HL-60 (cell line): ENCODE data around the gene PPP1R14C.

Source experiments
- DNase-seq, 2 experiments: peaks; one replicate each; pipeline ENCODE4 v3.0.0-alpha.2; 2010 to 2020; ENCODE audit warnings: low read depth in 1 of 2, low spot score in 1 of 2
- H3K27ac ChIP-seq: fragments of 250-450 bp; sonication (Bioruptor Pico); replicated peaks from 2 replicates; pipeline ENCODE4 v1.5.1; 2020; ENCODE audit warnings: mild to moderate bottlenecking, moderate library complexity
- H3K27me3 ChIP-seq: fragments of 250-450 bp; sonication (Bioruptor Pico); 2 replicates; pipeline ENCODE4 v1.5.1; 2021; ENCODE audit warnings: mild to moderate bottlenecking, moderate library complexity; ENCODE audit not compliant: insufficient read depth, poor library complexity, severe bottlenecking
- H3K4me3 ChIP-seq: replicated peaks from 2 replicates; pipeline ENCODE4 v1.5.1; 2011; ENCODE audit warnings: mild to moderate bottlenecking, control low read depth, low read length; ENCODE audit not compliant: insufficient read depth
- GABPA ChIP-seq: IDR thresholded peaks from 2 replicates; pipeline ENCODE4 v1.6.1; 2012; ENCODE audit warnings: low read depth
- POLR2AphosphoS5 ChIP-seq: IDR thresholded peaks from 2 replicates; pipeline ENCODE4 v1.6.1; 2012; ENCODE audit warnings: low read depth
- SPI1 ChIP-seq: IDR thresholded peaks from 2 replicates; pipeline ENCODE4 v1.6.1; 2012; ENCODE audit warnings: low read depth, mild to moderate bottlenecking, borderline replicate concordance
- TF ChIP-seq, protein P1 (sequence below): IDR thresholded peaks from one replicate; pipeline ENCODE4 v1.5.1; 2011; ENCODE audit warnings: low read length, control low read depth, inconsistent platforms; ENCODE audit not compliant: insufficient read depth
- TF ChIP-seq, protein P2 (sequence below): IDR thresholded peaks from 2 replicates; pipeline ENCODE4 v1.6.1; 2012; ENCODE audit warnings: low read depth; ENCODE audit not compliant: insufficient replicate concordance

Gene PPP1R14C

DNA sequence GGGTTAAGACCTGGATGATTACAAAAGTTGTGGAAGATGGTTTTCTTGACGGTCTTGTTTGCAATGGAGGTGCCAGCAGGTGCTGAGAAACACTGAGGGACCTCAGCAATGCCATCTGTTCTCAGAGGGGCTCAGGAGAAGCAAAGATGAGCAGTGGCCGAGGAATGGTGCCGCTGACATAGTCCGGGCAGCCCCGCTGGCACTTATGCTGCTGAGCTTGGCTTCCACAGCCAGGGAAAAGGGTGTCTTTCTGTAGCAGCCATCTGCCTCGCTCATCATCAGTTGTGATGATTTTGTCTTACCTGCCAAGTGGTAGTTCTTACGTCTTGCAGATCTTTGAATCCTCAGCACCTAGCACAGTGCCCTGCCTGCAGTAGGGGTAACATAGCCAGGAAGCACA is 55.7 kb downstream of the PPP1R14C start:
- Histone ChIP-seq H3K27ac (no peak overlapping the region), H3K4me3 (no peak overlapping the region)
- TF ChIP-seq SPI1 (no peak), GABPA (no peak), POLR2AphosphoS5 (no peak)
- TF ChIP-seq, protein P1, sequence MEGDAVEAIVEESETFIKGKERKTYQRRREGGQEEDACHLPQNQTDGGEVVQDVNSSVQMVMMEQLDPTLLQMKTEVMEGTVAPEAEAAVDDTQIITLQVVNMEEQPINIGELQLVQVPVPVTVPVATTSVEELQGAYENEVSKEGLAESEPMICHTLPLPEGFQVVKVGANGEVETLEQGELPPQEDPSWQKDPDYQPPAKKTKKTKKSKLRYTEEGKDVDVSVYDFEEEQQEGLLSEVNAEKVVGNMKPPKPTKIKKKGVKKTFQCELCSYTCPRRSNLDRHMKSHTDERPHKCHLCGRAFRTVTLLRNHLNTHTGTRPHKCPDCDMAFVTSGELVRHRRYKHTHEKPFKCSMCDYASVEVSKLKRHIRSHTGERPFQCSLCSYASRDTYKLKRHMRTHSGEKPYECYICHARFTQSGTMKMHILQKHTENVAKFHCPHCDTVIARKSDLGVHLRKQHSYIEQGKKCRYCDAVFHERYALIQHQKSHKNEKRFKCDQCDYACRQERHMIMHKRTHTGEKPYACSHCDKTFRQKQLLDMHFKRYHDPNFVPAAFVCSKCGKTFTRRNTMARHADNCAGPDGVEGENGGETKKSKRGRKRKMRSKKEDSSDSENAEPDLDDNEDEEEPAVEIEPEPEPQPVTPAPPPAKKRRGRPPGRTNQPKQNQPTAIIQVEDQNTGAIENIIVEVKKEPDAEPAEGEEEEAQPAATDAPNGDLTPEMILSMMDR = no peak
- TF ChIP-seq, protein P2, sequence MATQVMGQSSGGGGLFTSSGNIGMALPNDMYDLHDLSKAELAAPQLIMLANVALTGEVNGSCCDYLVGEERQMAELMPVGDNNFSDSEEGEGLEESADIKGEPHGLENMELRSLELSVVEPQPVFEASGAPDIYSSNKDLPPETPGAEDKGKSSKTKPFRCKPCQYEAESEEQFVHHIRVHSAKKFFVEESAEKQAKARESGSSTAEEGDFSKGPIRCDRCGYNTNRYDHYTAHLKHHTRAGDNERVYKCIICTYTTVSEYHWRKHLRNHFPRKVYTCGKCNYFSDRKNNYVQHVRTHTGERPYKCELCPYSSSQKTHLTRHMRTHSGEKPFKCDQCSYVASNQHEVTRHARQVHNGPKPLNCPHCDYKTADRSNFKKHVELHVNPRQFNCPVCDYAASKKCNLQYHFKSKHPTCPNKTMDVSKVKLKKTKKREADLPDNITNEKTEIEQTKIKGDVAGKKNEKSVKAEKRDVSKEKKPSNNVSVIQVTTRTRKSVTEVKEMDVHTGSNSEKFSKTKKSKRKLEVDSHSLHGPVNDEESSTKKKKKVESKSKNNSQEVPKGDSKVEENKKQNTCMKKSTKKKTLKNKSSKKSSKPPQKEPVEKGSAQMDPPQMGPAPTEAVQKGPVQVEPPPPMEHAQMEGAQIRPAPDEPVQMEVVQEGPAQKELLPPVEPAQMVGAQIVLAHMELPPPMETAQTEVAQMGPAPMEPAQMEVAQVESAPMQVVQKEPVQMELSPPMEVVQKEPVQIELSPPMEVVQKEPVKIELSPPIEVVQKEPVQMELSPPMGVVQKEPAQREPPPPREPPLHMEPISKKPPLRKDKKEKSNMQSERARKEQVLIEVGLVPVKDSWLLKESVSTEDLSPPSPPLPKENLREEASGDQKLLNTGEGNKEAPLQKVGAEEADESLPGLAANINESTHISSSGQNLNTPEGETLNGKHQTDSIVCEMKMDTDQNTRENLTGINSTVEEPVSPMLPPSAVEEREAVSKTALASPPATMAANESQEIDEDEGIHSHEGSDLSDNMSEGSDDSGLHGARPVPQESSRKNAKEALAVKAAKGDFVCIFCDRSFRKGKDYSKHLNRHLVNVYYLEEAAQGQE = no peak

GRCh38 chr6:150199241-150199640 is 56.4 kb downstream of the PPP1R14C start:
- no peaks in the 10 kb centered on the region for H3K27me3 ChIP-seq
- TF ChIP-seq, protein P2 = no peak
- TF ChIP-seq POLR2AphosphoS5 (no peak), SPI1 (no peak), GABPA (no peak)
- TF ChIP-seq, protein P1 = no peak
- H3K4me3 ChIP-seq = no peak overlapping the region
- H3K27ac ChIP-seq = no peak overlapping the region
- DNase-seq = no peak

More for the DNA sequence above, 55.7 kb downstream of the PPP1R14C start:
- H3K27me3 ChIP-seq = no peaks in the 10 kb centered on the region
- no peak for DNase-seq

- no peak for DNase-seq
- H3K4me3 ChIP-seq = no peak overlapping the region
Measured at GRCh38 chr6:150200428-150201100, 57.7 kb downstream of the PPP1R14C start.

More at GRCh38 chr6:150200428-150201100, 57.7 kb downstream of the PPP1R14C start:
- H3K27me3 ChIP-seq = peaks cover 2% of the 10 kb centered on the region
- no peak overlapping the region for H3K27ac ChIP-seq
- TF ChIP-seq, protein P2 = no peak
- TF ChIP-seq SPI1 = no peak
- no peak for TF ChIP-seq POLR2AphosphoS5
- no peak for TF ChIP-seq GABPA
- TF ChIP-seq, protein P1 = no peak
